OCI-LY1 (cell line): ENCODE results near the gene CD3G.
"Not testable (repeated sequence)": the region's sequence is repeated elsewhere in the genome, so short reads cannot be mapped to it uniquely, and the experiment has no call there.

Experiments
- H2AFZ ChIP-seq: fragments of 200-600 bp; sonication (generic), shearing (Covaris generic); 2 replicates; pipeline ENCODE4 v1.6.0; 2014; ENCODE audit warnings: antibody characterized with exemption, mild to moderate bottlenecking, low read length
- H3F3A ChIP-seq: fragments of 200-600 bp; sonication (generic), shearing (Covaris generic); 2 replicates; pipeline ENCODE4 v1.6.0; 2014; ENCODE audit warnings: mild to moderate bottlenecking, antibody characterized with exemption, low read length, moderate library complexity; ENCODE audit not compliant: insufficient read depth
- H3K27ac ChIP-seq: fragments of 200-600 bp; sonication (generic); 2 replicates; pipeline ENCODE4 v1.5.1; 2014; ENCODE audit warnings: low read length, mixed run types, mild to moderate bottlenecking, low read depth; ENCODE audit not compliant: poor library complexity, severe bottlenecking
- H3K27me3 ChIP-seq: fragments of 200-600 bp; sonication (generic); 2 replicates; pipeline ENCODE4 v1.6.0; 2014; ENCODE audit warnings: antibody characterized with exemption, mild to moderate bottlenecking, low read length, moderate library complexity; ENCODE audit not compliant: insufficient read depth
- H3K36me3 ChIP-seq: fragments of 200-600 bp; sonication (generic); 2 replicates; pipeline ENCODE4 v1.6.1; 2014; ENCODE audit warnings: mild to moderate bottlenecking, antibody characterized with exemption, low read length, moderate library complexity, mixed read lengths; ENCODE audit not compliant: insufficient read depth
- H3K4me1 ChIP-seq: fragments of 200-600 bp; sonication (generic); 2 replicates; pipeline ENCODE4 v1.5.1; 2014; ENCODE audit warnings: mild to moderate bottlenecking, low read length, moderate library complexity; ENCODE audit not compliant: insufficient read depth, severe bottlenecking
- H3K4me2 ChIP-seq: fragments of 200-600 bp; sonication (generic), shearing (Covaris generic); 2 replicates; pipeline ENCODE4 v1.6.1; 2014; ENCODE audit warnings: low read length
- H3K4me3 ChIP-seq: fragments of 200-600 bp; sonication (generic); 2 replicates; pipeline ENCODE4 v1.5.1; 2014; ENCODE audit warnings: low read length, low read depth, mild to moderate bottlenecking, mixed read lengths; ENCODE audit not compliant: poor library complexity, severe bottlenecking
- H3K79me2 ChIP-seq: fragments of 200-600 bp; shearing (Covaris generic); 2 replicates; pipeline ENCODE4 v1.6.1; 2016; ENCODE audit warnings: mixed run types, low read length, mixed read lengths; ENCODE audit not compliant: insufficient read depth
- H3K9ac ChIP-seq: fragments of 200-600 bp; sonication (generic), shearing (Covaris generic); 2 replicates; pipeline ENCODE4 v1.6.1; 2014; ENCODE audit warnings: mild to moderate bottlenecking, low read length, mixed read lengths
- H3K9me2 ChIP-seq: fragments of 200-600 bp; sonication (generic), shearing (Covaris generic); 2 replicates; pipeline ENCODE4 v1.6.1; 2014; ENCODE audit warnings: low read depth, mild to moderate bottlenecking, low read length, mixed read lengths
- H3K9me3 ChIP-seq: fragments of 200-600 bp; shearing (Covaris generic); 2 replicates; pipeline ENCODE4 v1.6.1; 2014; ENCODE audit warnings: low read length, mixed read lengths
- H4K20me1 ChIP-seq: fragments of 200-600 bp; sonication (generic), shearing (Covaris generic); 2 replicates; pipeline ENCODE4 v1.6.0; 2016; ENCODE audit warnings: mild to moderate bottlenecking, low read length; ENCODE audit not compliant: insufficient read depth
- EZH2 ChIP-seq: fragments of 200-600 bp; sonication (generic), shearing (Covaris generic); IDR thresholded peaks from 2 replicates; pipeline ENCODE4 v1.8.0; 2017; ENCODE audit warnings: borderline replicate concordance, mixed run types, mild to moderate bottlenecking, antibody characterized with exemption, low read length, moderate library complexity, mixed read lengths
- TF ChIP-seq, protein P1 (sequence below): fragments of 200-600 bp; sonication (generic), shearing (Covaris generic); IDR thresholded peaks from 2 replicates; pipeline ENCODE4 v1.5.1; 2017; ENCODE audit warnings: mild to moderate bottlenecking, antibody characterized with exemption, low read length, moderate library complexity, mixed read lengths

The CD3G gene

DNA sequence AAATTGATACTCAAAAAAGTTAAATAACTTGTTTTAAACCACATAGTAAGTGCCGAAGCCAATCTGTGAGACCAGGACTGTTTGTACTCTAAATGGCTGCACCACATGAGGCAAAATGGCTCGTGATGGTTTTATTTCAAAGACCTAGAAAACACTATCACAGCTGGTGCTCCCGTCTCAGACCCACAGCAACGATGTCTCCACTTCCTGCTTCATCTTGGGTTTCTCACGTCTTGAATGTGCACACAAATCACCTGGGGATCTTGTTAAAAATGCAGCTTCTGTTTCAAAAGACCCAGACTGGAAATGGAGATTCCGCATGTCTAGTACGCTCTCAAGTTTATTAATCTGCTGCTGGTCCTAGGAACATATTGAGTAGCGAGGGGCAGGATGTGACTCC lies 38.4 kb upstream of the CD3G start:
- H3K9ac ChIP-seq = no peak overlapping the region
- H3K79me2 ChIP-seq = no peaks in the 10 kb centered on the region
- no peaks in the 10 kb centered on the region for H3K27me3 ChIP-seq
- H3K4me3 ChIP-seq = no peak overlapping the region
- no peaks in the 10 kb centered on the region for H4K20me1 ChIP-seq
- H3K27ac ChIP-seq = no peak overlapping the region
- H2AFZ ChIP-seq = peak overlapping the region; percentile 92
- no peaks in the 10 kb centered on the region for H3F3A ChIP-seq
- no peaks in the 10 kb centered on the region for H3K9me3 ChIP-seq
- H3K36me3 ChIP-seq = no peaks in the 10 kb centered on the region; the same call in 1 of the 2 replicates
- peaks cover 16% of the 10 kb centered on the region for H3K4me1 ChIP-seq
- TF ChIP-seq, protein P1, sequence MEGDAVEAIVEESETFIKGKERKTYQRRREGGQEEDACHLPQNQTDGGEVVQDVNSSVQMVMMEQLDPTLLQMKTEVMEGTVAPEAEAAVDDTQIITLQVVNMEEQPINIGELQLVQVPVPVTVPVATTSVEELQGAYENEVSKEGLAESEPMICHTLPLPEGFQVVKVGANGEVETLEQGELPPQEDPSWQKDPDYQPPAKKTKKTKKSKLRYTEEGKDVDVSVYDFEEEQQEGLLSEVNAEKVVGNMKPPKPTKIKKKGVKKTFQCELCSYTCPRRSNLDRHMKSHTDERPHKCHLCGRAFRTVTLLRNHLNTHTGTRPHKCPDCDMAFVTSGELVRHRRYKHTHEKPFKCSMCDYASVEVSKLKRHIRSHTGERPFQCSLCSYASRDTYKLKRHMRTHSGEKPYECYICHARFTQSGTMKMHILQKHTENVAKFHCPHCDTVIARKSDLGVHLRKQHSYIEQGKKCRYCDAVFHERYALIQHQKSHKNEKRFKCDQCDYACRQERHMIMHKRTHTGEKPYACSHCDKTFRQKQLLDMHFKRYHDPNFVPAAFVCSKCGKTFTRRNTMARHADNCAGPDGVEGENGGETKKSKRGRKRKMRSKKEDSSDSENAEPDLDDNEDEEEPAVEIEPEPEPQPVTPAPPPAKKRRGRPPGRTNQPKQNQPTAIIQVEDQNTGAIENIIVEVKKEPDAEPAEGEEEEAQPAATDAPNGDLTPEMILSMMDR = no peak
- TF ChIP-seq EZH2 = no peak
- no peak overlapping the region for H3K4me2 ChIP-seq
- H3K9me2 ChIP-seq = no peaks in the 10 kb centered on the region

DNA sequence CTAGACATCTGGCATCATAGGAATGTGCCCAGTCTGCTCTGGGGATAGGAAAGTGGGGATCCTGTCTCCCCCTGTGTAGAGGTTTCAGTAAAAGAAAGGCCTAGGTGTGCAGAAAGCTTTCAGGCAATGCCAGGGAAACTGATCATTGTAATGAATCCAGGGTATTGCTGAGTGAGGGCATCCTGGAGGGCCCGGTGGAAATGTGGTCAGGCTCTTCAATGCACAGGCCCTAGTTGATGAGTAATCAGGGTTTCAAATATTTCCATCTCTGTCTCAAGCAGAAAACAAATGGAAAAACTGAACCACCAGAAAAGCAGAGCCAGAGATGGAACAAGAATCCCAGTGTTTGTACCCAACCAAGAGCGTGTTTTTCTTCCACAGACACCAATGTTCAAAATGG lies 37.6 kb upstream of the CD3G start:
- Histone ChIP-seq H3K79me2 (no peaks in the 10 kb centered on the region), H4K20me1 (no peaks in the 10 kb centered on the region), H3F3A (no peaks in the 10 kb centered on the region), H3K27me3 (no peaks in the 10 kb centered on the region), H3K9me2 (no peaks in the 10 kb centered on the region), H3K9ac (no peak overlapping the region), H3K4me2 (no peak overlapping the region), H3K27ac (no peak overlapping the region), H3K4me1 (peaks cover 16% of the 10 kb centered on the region), H3K9me3 (no peaks in the 10 kb centered on the region), H3K36me3 (no peaks in the 10 kb centered on the region; the same call in 1 of the 2 replicates), H2AFZ (no peak overlapping the region), H3K4me3 (no peak overlapping the region)
- TF ChIP-seq EZH2 = no peak
- TF ChIP-seq, protein P1 = no peak

DNA sequence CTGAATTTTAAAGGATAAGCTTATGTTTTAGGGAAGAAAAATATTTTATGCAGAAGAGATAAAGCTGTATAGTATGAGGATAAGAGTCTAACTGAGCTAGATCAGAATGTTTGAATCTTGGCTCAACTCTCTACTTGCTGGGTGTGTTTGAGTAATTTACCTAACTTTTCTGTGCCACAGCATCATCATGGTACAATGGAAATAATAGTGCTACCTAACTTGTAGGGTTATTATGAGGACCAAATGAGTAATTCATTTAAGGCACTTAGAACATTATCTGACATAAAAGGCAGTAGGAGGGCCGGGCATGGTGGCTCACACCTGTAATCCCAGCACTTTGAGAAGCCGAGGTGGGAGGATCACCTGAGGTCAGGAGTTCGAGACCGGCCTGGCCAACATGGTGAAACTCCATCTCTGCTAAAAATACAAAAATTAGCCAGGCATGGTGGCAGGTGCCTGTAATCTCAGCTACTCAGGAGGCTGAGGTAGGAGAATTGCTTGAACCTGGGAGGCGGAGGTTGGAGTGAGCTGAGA lies 35.1 kb upstream of the CD3G start:
- H3K27ac ChIP-seq, H3F3A ChIP-seq, H2AFZ ChIP-seq, H3K9me3 ChIP-seq, H3K4me3 ChIP-seq, H3K9me2 ChIP-seq, H3K4me2 ChIP-seq, H3K36me3 ChIP-seq, H3K9ac ChIP-seq, H3K79me2 ChIP-seq, H3K27me3 ChIP-seq, H4K20me1 ChIP-seq: not testable (repeated sequence)
- H3K4me1 ChIP-seq = peaks cover 30% of the 10 kb centered on the region

DNA sequence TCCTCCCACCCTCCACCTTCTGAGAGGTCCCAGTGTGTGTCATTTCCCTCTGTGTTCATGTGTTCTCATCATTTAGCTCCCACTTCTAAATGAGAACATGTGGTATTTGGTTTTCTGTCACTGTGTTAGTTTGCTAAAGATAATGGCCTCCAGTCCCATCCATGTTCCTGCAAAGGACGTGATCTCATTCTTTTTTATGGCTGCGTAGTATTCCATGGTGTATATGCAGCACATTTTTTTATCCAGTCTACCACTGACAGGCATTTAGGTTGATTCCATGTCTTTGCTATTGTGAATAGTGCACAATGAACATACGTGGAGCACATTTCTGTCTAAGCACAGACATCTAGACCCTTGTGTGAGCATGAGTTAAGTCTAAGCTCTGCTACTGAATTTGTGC lies 33.9 kb upstream of the CD3G start:
- no peaks in the 10 kb centered on the region for H3F3A ChIP-seq
- H3K27me3 ChIP-seq = no peaks in the 10 kb centered on the region
- H3K9me3 ChIP-seq = no peaks in the 10 kb centered on the region
- no peaks in the 10 kb centered on the region; the same call in 1 of the 2 replicates for H3K36me3 ChIP-seq
- no peak overlapping the region for H3K9ac ChIP-seq
- no peaks in the 10 kb centered on the region for H4K20me1 ChIP-seq
- no peaks in the 10 kb centered on the region for H3K9me2 ChIP-seq
- no peak overlapping the region for H2AFZ ChIP-seq
- H3K4me2 ChIP-seq = no peak overlapping the region
- TF ChIP-seq EZH2 = no peak
- TF ChIP-seq, protein P1 = no peak
- no peak overlapping the region for H3K27ac ChIP-seq
- H3K4me3 ChIP-seq = no peak overlapping the region
- H3K4me1 ChIP-seq = peaks cover 26% of the 10 kb centered on the region
- H3K79me2 ChIP-seq = no peaks in the 10 kb centered on the region
